Lower leg skin (tissue), 4 donors: ENCODE measurements around the gene MMS22L. TPM values are rescaled to one million over a fixed set of nuclear protein-coding genes. Genes with fewer than 3 reads are reported as not detected.
"Not testable (repeated sequence)": the region's sequence is repeated elsewhere in the genome, so short reads cannot be mapped to it uniquely, and the experiment has no call there.

Source experiments
- DNase-seq, 2 donors: peaks; one replicate each; pipeline ENCODE4 v3.0.0-alpha.2; 2019; ENCODE audit warnings: low spot score in 2 of 2
- H3K4me3 ChIP-seq: fragments of 200-600 bp; sonication (generic); 2 replicates; pipeline ENCODE4 v1.5.1; 2017; ENCODE audit warnings: mild to moderate bottlenecking, low read depth; ENCODE audit not compliant: poor library complexity, severe bottlenecking
- POLR2A ChIP-seq, 2 donors: fragments of 450-650 bp; IDR thresholded peaks; one replicate each; pipeline ENCODE4 v1.6.1; 2016 to 2017; ENCODE audit warnings: antibody characterized with exemption in 2 of 2, mild to moderate bottlenecking in 1 of 2, moderate library complexity in 1 of 2
- WGBS, 2 donors: methylation state at CpG; one replicate each; pipeline ENCODE4 v1.1.5; 2018; 5-methylcytosine and 5-hydroxymethylcytosine counted together
- intact Hi-C: fragments of 100-400 bp; cut with DNase I; formaldehyde crosslinking; loops from one replicate; pipeline ENCODE4 v1.15.0; 2023; ENCODE audit warnings: low total_unique reads
- total RNA-seq, 4 donors: library from RNA; depleted of rRNA; stranded (reverse); fragments of >200 nt; gene quantifications; one replicate each; pipeline ENCODE4 v1.1.0, GENCODE V29; 2016
- TF ChIP-seq, protein P1 (sequence below), 3 donors: fragments of 450-650 bp; IDR thresholded peaks; one replicate each; pipeline ENCODE4 v1.5.1; 2016; ENCODE audit warnings: antibody characterized with exemption in 3 of 3, mild to moderate bottlenecking in 3 of 3, moderate library complexity in 2 of 3

MMS22L gene
- total RNA-seq, 4 donors from 2014 or later, result 3.5 to 31.7 (median 11.7) TPM

DNA sequence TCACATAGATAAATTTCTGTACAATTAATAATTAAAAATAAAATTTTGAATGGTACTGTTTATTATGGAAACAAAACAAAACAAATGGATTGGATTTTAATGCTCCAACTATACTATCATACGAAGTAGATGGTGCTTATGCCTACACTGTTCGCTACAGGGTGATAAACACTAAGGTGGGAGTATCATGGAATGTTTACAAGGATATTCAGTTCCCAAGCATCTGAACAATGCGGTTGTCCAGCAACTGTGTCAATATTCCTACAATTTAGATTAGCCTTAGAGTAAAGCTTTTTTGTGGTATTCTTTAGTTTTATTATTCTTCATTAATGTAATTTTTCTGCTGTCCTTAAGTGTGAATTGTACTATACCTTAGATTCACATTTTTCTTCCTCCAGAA is 105.1 kb downstream of the MMS22L start:
- no peak for TF ChIP-seq POLR2A (IDR thresholded peaks at IDR 0.05)
- TF ChIP-seq, protein P1, sequence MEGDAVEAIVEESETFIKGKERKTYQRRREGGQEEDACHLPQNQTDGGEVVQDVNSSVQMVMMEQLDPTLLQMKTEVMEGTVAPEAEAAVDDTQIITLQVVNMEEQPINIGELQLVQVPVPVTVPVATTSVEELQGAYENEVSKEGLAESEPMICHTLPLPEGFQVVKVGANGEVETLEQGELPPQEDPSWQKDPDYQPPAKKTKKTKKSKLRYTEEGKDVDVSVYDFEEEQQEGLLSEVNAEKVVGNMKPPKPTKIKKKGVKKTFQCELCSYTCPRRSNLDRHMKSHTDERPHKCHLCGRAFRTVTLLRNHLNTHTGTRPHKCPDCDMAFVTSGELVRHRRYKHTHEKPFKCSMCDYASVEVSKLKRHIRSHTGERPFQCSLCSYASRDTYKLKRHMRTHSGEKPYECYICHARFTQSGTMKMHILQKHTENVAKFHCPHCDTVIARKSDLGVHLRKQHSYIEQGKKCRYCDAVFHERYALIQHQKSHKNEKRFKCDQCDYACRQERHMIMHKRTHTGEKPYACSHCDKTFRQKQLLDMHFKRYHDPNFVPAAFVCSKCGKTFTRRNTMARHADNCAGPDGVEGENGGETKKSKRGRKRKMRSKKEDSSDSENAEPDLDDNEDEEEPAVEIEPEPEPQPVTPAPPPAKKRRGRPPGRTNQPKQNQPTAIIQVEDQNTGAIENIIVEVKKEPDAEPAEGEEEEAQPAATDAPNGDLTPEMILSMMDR (IDR thresholded peaks at IDR 0.05), result no peak
- no peak for DNase-seq
- H3K4me3 ChIP-seq, result no peak overlapping the region
- intact Hi-C loops, result no loop called here
- WGBS, 2 donors, result 92 to 98% methylated on average over 3 of the region's 3 CpGs

DNA sequence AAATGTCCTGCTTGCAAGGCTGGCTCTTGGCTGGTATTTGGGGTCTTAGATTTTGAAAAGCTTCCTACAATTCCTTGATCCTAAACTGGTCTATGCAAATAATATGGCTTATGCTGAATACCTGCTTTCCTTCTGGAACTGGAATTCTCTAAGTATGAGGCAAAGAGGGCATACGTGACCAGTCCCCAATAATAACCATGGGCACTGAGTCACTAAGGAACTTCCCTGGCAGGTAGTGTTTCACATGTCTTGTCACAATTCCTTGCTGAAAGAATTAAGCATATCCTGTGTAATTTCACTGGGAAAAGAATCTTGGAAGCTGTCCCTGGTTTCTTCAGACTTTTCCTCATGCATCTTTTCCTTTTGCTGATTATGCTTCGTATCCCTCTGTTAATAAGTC is 106.5 kb downstream of the MMS22L start:
- H3K4me3 ChIP-seq, result no peak overlapping the region
- WGBS, 2 donors, result 83 to 90% methylated on average over 2 of the region's 2 CpGs
- DNase-seq, result no peak
- TF ChIP-seq, protein P1 (IDR thresholded peaks at IDR 0.05), result no peak
- TF ChIP-seq POLR2A (IDR thresholded peaks at IDR 0.05), result no peak
- intact Hi-C loops, result no loop called here

DNA sequence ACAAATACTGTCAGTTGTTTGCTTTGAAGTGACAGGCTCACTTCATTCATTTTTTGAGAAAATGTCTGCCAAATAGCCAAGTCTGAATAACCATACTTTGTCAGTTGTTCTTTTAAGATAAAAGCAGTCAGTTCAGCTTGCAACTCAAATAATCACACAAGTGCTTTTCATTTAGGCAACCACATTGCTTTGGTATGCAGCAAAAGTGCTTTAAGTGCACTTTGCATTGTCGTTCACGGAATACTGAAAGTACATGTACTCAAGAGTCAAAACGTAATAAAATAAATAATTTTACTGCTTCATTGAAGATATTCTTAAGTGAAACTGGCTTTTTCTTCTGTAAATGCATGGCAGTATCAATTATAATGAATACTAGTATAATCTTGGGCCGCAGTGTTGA is 107.2 kb downstream of the MMS22L start:
- 76 to 80% methylated on average over 4 of the region's 4 CpGs for WGBS, 2 donors
- no peak overlapping the region for H3K4me3 ChIP-seq
- no peak for DNase-seq
- TF ChIP-seq, protein P1 (IDR thresholded peaks at IDR 0.05), result no peak
- no peak for TF ChIP-seq POLR2A (IDR thresholded peaks at IDR 0.05)
- intact Hi-C loops, result no loop called here

DNA sequence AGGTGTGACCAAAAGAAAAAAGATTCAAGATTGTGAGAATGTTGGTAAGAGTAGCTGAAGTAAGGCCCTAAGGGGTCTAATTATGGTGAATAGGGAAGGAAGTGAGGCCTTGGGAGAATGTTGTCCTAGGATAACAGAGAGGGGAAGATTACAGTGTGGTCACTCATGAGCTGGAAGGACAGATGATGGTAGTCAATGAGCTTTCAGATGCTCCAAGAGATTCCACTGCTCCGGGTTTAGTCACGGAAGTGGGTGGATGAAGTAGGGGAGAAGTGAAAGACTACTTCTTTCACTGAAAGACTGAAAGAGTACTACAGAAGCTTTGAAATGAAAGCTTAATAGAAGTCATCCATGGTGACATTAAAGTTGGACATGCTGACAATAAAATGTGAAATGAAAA is 108.5 kb downstream of the MMS22L start:
- intact Hi-C loops, result no loop called here
- H3K4me3 ChIP-seq, result no peak overlapping the region
- DNase-seq, result no peak
- WGBS, 2 donors, result 96% methylated on average over 2 of the region's 2 CpGs
- no peak for TF ChIP-seq POLR2A (IDR thresholded peaks at IDR 0.05)
- TF ChIP-seq, protein P1 (IDR thresholded peaks at IDR 0.05), result no peak

DNA sequence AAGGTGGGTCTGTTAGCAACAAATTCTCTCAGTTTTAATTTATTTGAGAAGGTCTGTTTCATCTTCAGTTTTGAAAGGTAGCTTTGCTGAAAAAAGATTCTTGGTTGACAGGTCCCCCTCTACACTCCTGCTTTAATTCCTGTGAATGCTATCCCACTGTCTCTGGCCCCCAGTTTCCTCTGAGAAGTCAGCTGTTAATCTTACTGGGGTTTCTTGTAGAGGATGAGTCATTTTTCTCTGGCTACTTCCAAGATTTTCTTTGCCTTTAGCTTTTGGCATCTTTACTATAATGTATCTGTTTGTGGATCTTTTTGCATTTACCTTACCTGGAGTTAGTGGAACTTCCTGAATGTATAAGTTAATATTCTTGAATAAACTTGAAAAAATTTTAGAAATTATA is 122.7 kb downstream of the MMS22L start:
- DNase-seq, result no peak
- intact Hi-C loops, result no loop called here
- H3K4me3 ChIP-seq, result no peak overlapping the region
- no peak for TF ChIP-seq POLR2A (IDR thresholded peaks at IDR 0.05)
- TF ChIP-seq, protein P1 (IDR thresholded peaks at IDR 0.05), result no peak

DNA sequence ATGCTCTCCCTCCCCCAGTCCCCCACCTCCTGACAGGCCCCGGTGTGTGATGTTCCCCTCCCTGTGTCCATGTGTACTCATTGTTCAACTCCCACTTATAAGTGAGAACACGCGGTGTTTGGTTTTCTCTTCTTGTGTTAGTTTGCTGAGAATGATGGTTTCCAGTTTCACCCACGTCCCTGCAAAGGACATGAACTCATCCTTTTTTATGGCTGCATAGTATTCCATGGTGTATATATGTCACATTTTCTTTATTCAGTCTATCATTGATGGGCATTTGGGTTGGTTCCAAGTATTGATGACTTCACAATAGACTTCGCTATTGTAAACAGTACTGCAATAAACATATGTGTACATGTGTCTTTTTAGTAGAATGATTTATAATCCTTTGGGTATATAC is 127.6 kb downstream of the MMS22L start:
- not testable (repeated sequence) for DNase-seq
- 98 to 99% methylated on average over 5 of the region's 5 CpGs for WGBS, 2 donors

More for the DNA sequence above, 127.6 kb downstream of the MMS22L start:
- H3K4me3 ChIP-seq, intact Hi-C loops: not testable (repeated sequence)
